HL-60 (cell line): ENCODE data around the gene PRPSAP1.
"Not testable (repeated sequence)": the region's sequence is repeated elsewhere in the genome, so short reads cannot be mapped to it uniquely, and the experiment has no call there.

Experiments used
- POLR2AphosphoS5 ChIP-seq: IDR thresholded peaks from 2 replicates; pipeline ENCODE4 v1.6.1; 2012; ENCODE audit warnings: low read depth
- TF ChIP-seq, protein P1 (sequence below): IDR thresholded peaks from one replicate; pipeline ENCODE4 v1.5.1; 2011; ENCODE audit warnings: low read length, control low read depth, inconsistent platforms; ENCODE audit not compliant: insufficient read depth
- TF ChIP-seq, protein P2 (sequence below): IDR thresholded peaks from 2 replicates; pipeline ENCODE4 v1.6.1; 2012; ENCODE audit warnings: low read depth; ENCODE audit not compliant: insufficient replicate concordance

DNA sequence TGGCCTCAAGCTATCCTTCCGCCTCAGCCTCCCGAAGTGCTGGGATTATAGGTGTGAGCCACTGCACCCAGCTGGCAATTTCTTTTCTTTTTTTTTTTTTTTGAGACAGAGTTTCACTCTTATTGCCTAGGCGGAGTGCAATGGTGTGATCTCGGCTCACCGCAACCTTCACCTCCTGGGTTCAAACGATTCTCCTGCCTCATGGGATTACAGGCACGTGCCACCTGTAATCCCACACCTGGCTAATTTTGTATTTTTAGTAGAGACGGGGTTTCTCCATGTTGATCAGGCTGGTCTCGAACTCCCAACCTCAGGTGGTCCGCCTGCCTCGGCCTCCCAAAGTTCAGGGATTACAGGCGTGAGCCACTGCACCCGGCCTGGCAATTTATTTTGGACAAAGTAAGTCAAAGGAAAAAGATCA, 86.1 kb downstream of the PRPSAP1 start:
- TF ChIP-seq, protein P1, sequence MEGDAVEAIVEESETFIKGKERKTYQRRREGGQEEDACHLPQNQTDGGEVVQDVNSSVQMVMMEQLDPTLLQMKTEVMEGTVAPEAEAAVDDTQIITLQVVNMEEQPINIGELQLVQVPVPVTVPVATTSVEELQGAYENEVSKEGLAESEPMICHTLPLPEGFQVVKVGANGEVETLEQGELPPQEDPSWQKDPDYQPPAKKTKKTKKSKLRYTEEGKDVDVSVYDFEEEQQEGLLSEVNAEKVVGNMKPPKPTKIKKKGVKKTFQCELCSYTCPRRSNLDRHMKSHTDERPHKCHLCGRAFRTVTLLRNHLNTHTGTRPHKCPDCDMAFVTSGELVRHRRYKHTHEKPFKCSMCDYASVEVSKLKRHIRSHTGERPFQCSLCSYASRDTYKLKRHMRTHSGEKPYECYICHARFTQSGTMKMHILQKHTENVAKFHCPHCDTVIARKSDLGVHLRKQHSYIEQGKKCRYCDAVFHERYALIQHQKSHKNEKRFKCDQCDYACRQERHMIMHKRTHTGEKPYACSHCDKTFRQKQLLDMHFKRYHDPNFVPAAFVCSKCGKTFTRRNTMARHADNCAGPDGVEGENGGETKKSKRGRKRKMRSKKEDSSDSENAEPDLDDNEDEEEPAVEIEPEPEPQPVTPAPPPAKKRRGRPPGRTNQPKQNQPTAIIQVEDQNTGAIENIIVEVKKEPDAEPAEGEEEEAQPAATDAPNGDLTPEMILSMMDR: not testable (repeated sequence)
- TF ChIP-seq, protein P2, sequence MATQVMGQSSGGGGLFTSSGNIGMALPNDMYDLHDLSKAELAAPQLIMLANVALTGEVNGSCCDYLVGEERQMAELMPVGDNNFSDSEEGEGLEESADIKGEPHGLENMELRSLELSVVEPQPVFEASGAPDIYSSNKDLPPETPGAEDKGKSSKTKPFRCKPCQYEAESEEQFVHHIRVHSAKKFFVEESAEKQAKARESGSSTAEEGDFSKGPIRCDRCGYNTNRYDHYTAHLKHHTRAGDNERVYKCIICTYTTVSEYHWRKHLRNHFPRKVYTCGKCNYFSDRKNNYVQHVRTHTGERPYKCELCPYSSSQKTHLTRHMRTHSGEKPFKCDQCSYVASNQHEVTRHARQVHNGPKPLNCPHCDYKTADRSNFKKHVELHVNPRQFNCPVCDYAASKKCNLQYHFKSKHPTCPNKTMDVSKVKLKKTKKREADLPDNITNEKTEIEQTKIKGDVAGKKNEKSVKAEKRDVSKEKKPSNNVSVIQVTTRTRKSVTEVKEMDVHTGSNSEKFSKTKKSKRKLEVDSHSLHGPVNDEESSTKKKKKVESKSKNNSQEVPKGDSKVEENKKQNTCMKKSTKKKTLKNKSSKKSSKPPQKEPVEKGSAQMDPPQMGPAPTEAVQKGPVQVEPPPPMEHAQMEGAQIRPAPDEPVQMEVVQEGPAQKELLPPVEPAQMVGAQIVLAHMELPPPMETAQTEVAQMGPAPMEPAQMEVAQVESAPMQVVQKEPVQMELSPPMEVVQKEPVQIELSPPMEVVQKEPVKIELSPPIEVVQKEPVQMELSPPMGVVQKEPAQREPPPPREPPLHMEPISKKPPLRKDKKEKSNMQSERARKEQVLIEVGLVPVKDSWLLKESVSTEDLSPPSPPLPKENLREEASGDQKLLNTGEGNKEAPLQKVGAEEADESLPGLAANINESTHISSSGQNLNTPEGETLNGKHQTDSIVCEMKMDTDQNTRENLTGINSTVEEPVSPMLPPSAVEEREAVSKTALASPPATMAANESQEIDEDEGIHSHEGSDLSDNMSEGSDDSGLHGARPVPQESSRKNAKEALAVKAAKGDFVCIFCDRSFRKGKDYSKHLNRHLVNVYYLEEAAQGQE: not testable (repeated sequence)
- not testable (repeated sequence) for TF ChIP-seq POLR2AphosphoS5
